ENCODE data around the gene ATOX1.

The ATOX1 gene

DNA sequence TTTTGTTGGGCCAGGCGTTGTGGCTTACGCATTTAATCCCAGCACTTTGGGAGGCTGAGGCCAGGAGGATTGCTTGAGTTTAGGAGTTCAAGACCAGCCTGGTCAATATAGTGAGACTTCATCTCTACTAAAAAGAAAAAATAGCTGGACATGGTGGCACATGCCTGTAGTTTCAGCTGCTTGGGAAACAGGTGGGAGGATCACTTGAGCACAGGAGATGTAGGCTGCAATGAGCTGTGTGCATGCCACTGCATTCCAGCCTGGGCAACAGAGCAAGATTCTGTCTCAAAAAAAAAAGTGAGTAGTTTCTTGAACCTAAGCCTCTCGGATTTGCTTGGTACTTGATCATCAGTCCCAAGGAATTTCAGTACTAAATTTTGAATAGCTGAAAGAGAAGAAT is 40.2 kb upstream of the ATOX1 start:
- no peak overlapping the region for H3K27ac ChIP-seq
- TF ChIP-seq, protein P1, sequence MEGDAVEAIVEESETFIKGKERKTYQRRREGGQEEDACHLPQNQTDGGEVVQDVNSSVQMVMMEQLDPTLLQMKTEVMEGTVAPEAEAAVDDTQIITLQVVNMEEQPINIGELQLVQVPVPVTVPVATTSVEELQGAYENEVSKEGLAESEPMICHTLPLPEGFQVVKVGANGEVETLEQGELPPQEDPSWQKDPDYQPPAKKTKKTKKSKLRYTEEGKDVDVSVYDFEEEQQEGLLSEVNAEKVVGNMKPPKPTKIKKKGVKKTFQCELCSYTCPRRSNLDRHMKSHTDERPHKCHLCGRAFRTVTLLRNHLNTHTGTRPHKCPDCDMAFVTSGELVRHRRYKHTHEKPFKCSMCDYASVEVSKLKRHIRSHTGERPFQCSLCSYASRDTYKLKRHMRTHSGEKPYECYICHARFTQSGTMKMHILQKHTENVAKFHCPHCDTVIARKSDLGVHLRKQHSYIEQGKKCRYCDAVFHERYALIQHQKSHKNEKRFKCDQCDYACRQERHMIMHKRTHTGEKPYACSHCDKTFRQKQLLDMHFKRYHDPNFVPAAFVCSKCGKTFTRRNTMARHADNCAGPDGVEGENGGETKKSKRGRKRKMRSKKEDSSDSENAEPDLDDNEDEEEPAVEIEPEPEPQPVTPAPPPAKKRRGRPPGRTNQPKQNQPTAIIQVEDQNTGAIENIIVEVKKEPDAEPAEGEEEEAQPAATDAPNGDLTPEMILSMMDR (conservative IDR thresholded peaks at IDR 0.05; ENCODE audit: low read depth, low read length), result no peak
- H3K4me1 ChIP-seq (ENCODE audit: low read depth, poor library complexity, severe bottlenecking), result no peaks in the 10 kb centered on the region
- no peaks in the 10 kb centered on the region for H3K27me3 ChIP-seq (ENCODE audit: insufficient read depth, low read depth)
- no peak overlapping the region for H3K4me2 ChIP-seq
- H3K36me3 ChIP-seq (ENCODE audit: insufficient read depth), result 0 out of 2 replicates have a peak, but pooled peaks cover 5% of the 10 kb centered on the region
- H3K79me2 ChIP-seq (ENCODE audit: insufficient read depth, low read depth), result peaks cover 28% of the 10 kb centered on the region; the same call in 1 of the 2 replicates
- no peak overlapping the region for H3K4me3 ChIP-seq (IDR thresholded peaks at IDR 0.05; ENCODE audit: insufficient read depth, low read depth, low read length)
- no peak overlapping the region for H3K9ac ChIP-seq
- no peak overlapping the region for H2AFZ ChIP-seq (ENCODE audit: low read depth)
- 0 out of 2 replicates have a peak, but pooled peaks cover 3% of the 10 kb centered on the region for H4K20me1 ChIP-seq (ENCODE audit: insufficient read depth)

DNA sequence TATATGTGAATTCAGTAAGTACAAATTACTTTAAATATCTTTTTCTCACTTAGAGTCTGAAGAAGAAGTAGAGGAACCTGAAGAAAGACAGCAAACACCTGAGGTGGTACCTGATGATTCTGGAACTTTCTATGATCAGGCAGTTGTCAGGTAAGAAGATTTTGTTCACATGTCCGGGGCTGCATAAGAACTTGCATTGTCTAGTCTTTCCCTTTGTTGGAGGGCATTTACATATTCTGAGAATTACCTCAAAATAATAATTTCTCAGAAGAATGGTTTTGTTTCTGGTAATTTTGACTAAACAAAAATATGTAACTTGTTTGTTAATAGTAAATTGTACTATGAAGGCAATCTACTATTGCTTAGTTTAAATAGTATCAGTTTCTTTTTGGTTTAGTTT is 37.0 kb upstream of the ATOX1 start:
- no peak overlapping the region for H2AFZ ChIP-seq (ENCODE audit: low read depth)
- H3K79me2 ChIP-seq (ENCODE audit: insufficient read depth, low read depth), result peaks cover 58% of the 10 kb centered on the region
- peaks cover 13% of the 10 kb centered on the region for H3K36me3 ChIP-seq (ENCODE audit: insufficient read depth)
- no peaks in the 10 kb centered on the region for H3K27me3 ChIP-seq (ENCODE audit: insufficient read depth, low read depth)
- no peak overlapping the region for H3K4me3 ChIP-seq (IDR thresholded peaks at IDR 0.05; ENCODE audit: insufficient read depth, low read depth, low read length)
- TF ChIP-seq, protein P1 (conservative IDR thresholded peaks at IDR 0.05; ENCODE audit: low read depth, low read length), result no peak
- H4K20me1 ChIP-seq (ENCODE audit: insufficient read depth), result 0 out of 2 replicates have a peak, but pooled peaks cover 3% of the 10 kb centered on the region
- H3K27ac ChIP-seq, result no peak overlapping the region
- no peaks in the 10 kb centered on the region for H3K4me1 ChIP-seq (ENCODE audit: low read depth, poor library complexity, severe bottlenecking)
- H3K4me2 ChIP-seq, result no peak overlapping the region
- H3K9ac ChIP-seq, result no peak overlapping the region

GRCh38 chr5:151793358-151793757 is 34.9 kb upstream of the ATOX1 start:
- H3K4me3 ChIP-seq (IDR thresholded peaks at IDR 0.05; ENCODE audit: insufficient read depth, low read depth, low read length), result no peak overlapping the region
- no peak overlapping the region for H3K27ac ChIP-seq
- no peak overlapping the region for H2AFZ ChIP-seq (ENCODE audit: low read depth)
- no peaks in the 10 kb centered on the region for H3K4me1 ChIP-seq (ENCODE audit: low read depth, poor library complexity, severe bottlenecking)
- no peaks in the 10 kb centered on the region for H3K27me3 ChIP-seq (ENCODE audit: insufficient read depth, low read depth)
- no peak overlapping the region for H3K9ac ChIP-seq
- H4K20me1 ChIP-seq (ENCODE audit: insufficient read depth), result 0 out of 2 replicates have a peak, but pooled peaks cover 3% of the 10 kb centered on the region
- TF ChIP-seq, protein P1 (conservative IDR thresholded peaks at IDR 0.05; ENCODE audit: low read depth, low read length), result no peak
- peaks cover 13% of the 10 kb centered on the region for H3K36me3 ChIP-seq (ENCODE audit: insufficient read depth)
- H3K4me2 ChIP-seq, result no peak overlapping the region
- H3K79me2 ChIP-seq (ENCODE audit: insufficient read depth, low read depth), result peaks cover 73% of the 10 kb centered on the region

DNA sequence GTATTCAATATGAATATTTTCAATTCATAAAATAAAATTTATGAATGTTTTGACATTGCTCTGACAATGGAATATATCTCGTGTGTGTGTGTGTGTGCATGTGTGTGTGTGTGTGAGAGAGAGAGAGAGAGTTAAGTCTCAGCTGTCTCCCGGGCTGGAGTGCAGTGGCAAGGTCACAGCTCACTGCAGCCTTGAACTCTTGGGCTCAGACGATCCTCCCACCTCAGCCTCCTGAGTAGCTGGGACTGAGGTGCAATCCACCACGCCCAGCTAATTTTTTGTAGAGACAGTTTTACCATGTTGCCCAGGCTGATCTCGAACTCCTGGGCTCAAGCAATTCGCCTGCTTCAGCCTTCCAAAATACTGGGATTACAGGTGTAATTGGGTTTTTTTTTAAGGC is 29.4 kb upstream of the ATOX1 start:
- Histone ChIP-seq H3K27me3 (ENCODE audit: insufficient read depth, low read depth) (no peaks in the 10 kb centered on the region), H3K9ac (no peak overlapping the region), H3K79me2 (ENCODE audit: insufficient read depth, low read depth) (peaks cover 96% of the 10 kb centered on the region), H3K36me3 (ENCODE audit: insufficient read depth) (peaks cover 9% of the 10 kb centered on the region), H4K20me1 (ENCODE audit: insufficient read depth) (peaks cover 16% of the 10 kb centered on the region), H3K4me3 (IDR thresholded peaks at IDR 0.05; ENCODE audit: insufficient read depth, low read depth, low read length) (no peak overlapping the region), H3K4me1 (ENCODE audit: low read depth, poor library complexity, severe bottlenecking) (peaks cover 4% of the 10 kb centered on the region), H3K27ac (no peak overlapping the region), H3K4me2 (no peak overlapping the region), H2AFZ (ENCODE audit: low read depth) (no peak overlapping the region)
- TF ChIP-seq, protein P1 (conservative IDR thresholded peaks at IDR 0.05; ENCODE audit: low read depth, low read length), result no peak
